Calu3 (cell line): ENCODE data around the gene PRSS58. TPM values are rescaled to one million over a fixed set of nuclear protein-coding genes. Genes with fewer than 3 reads are reported as not detected.

Source experiments
- BruUV-seq: library from RNA; stranded (reverse); fragments of 400-500 nt; replicated peaks from 2 replicates; lab custom pipeline; 2021; lab: Mats Ljungman, UMichigan
- CTCF ChIA-PET: fragments of 300-600 bp; sonication (Branson Sonifier 250); formaldehyde crosslinking; loops from one replicate; lab custom pipeline; 2022; ENCODE audit warnings: antibody characterized with exemption; lab: Charles Lee
- DNase-seq: peaks from one replicate; pipeline ENCODE4 v3.0.0; 2022
- H3K27ac Mint-ChIP-seq: one replicate; pipeline ENCODE4 v1.8.0; 2022; ENCODE audit warnings: mixed read lengths; ENCODE audit not compliant: unreplicated experiment
- H3K27me3 Mint-ChIP-seq: one replicate; pipeline ENCODE4 v1.8.0; 2022; ENCODE audit warnings: mixed read lengths; ENCODE audit not compliant: unreplicated experiment
- H3K36me3 Mint-ChIP-seq: one replicate; pipeline ENCODE4 v1.8.0; 2022; ENCODE audit warnings: mild to moderate bottlenecking, moderate library complexity, mixed read lengths; ENCODE audit not compliant: insufficient read depth, unreplicated experiment
- H3K4me1 Mint-ChIP-seq: one replicate; pipeline ENCODE4 v1.8.0; 2022; ENCODE audit warnings: mild to moderate bottlenecking, low read depth, mixed read lengths; ENCODE audit not compliant: unreplicated experiment
- H3K4me3 Mint-ChIP-seq: one replicate; pipeline ENCODE4 v1.8.0; 2022; ENCODE audit warnings: mild to moderate bottlenecking, low read depth, moderate library complexity, mixed read lengths; ENCODE audit not compliant: unreplicated experiment
- H3K9me3 Mint-ChIP-seq: one replicate; pipeline ENCODE4 v1.8.0; 2022; ENCODE audit warnings: low read depth, mixed read lengths; ENCODE audit not compliant: unreplicated experiment
- intact Hi-C: fragments of 100-400 bp; cut with micrococcal nuclease; formaldehyde crosslinking; loops from one replicate; pipeline ENCODE4 v1.10.0; 2022; ENCODE audit not compliant: unreplicated experiment
- total RNA-seq: library from RNA; stranded (reverse); gene quantifications from 2 replicates; pipeline ENCODE4 v1.2.3, GENCODE V29; 2022
- TF ChIP-seq, protein P1 (sequence below): fragments of 200-600 bp; IDR thresholded peaks from one replicate; pipeline ENCODE4 v1.8.0; 2022; ENCODE audit warnings: antibody characterized with exemption; ENCODE audit not compliant: unreplicated experiment

PRSS58 gene
- total RNA-seq, 1 experiment from 2014 or later = not detected

DNA sequence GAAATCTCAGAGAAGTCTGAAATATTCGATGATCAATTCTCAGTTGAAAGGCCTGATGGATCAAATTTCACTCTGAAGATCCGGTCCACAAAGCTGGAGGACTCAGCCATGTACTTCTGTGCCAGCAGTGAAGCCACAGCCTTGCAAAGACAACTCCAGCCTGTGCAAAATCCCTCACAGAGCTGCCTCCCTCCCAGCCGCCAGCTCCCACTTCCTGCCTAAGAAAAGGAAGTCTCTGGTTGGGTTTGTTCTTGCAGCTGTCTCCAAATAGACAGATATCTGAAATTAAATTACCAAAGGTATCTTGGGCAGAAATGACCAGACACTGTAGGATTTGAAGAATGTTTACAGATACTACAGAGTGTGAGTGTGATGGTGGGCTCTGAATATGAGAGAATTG lies 43.4 kb upstream of the PRSS58 start:
- CTCF ChIA-PET = interaction anchor here (0.7 kb wide), 1 partner anchor 16 kb away, joined by 3 read pairs; no protein-coding TSS in a partner anchor
- H3K36me3 Mint-ChIP-seq = no peaks in the 10 kb centered on the region
- TF ChIP-seq, protein P1, sequence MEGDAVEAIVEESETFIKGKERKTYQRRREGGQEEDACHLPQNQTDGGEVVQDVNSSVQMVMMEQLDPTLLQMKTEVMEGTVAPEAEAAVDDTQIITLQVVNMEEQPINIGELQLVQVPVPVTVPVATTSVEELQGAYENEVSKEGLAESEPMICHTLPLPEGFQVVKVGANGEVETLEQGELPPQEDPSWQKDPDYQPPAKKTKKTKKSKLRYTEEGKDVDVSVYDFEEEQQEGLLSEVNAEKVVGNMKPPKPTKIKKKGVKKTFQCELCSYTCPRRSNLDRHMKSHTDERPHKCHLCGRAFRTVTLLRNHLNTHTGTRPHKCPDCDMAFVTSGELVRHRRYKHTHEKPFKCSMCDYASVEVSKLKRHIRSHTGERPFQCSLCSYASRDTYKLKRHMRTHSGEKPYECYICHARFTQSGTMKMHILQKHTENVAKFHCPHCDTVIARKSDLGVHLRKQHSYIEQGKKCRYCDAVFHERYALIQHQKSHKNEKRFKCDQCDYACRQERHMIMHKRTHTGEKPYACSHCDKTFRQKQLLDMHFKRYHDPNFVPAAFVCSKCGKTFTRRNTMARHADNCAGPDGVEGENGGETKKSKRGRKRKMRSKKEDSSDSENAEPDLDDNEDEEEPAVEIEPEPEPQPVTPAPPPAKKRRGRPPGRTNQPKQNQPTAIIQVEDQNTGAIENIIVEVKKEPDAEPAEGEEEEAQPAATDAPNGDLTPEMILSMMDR = no peak
- intact Hi-C loops = no loop called here
- BruUV-seq = no TSS peak
- H3K9me3 Mint-ChIP-seq = no peaks in the 10 kb centered on the region
- no peak overlapping the region for H3K4me3 Mint-ChIP-seq
- no peak for DNase-seq
- H3K27me3 Mint-ChIP-seq = peaks cover 83% of the 10 kb centered on the region
- H3K4me1 Mint-ChIP-seq = no peaks in the 10 kb centered on the region
- H3K27ac Mint-ChIP-seq = no peak overlapping the region

DNA sequence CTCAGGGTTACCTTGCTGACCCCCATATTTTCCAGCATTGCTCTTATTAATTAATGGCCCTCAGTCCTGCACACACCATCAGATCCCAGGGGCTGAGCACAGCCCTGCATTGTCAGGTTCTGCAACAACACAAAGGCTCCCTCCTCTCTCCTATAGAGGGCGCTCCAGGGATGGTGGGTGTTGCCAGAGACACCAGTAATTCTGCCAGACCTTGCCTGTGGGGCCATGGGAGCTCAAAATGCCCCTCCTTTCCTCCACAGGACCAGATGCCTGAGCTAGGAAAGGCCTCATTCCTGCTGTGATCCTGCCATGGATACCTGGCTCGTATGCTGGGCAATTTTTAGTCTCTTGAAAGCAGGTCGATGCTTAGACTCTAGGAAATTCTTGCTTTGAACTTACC lies 42.8 kb upstream of the PRSS58 start:
- CTCF ChIA-PET = no interaction called here
- H3K4me3 Mint-ChIP-seq = no peak overlapping the region
- no peaks in the 10 kb centered on the region for H3K36me3 Mint-ChIP-seq
- no TSS peak for BruUV-seq
- no peaks in the 10 kb centered on the region for H3K4me1 Mint-ChIP-seq
- peak; percentile 33 for DNase-seq
- peaks cover 83% of the 10 kb centered on the region for H3K27me3 Mint-ChIP-seq
- TF ChIP-seq, protein P1 = no peak
- no peaks in the 10 kb centered on the region for H3K9me3 Mint-ChIP-seq
- no peak overlapping the region for H3K27ac Mint-ChIP-seq
- intact Hi-C loops = no loop called here

DNA sequence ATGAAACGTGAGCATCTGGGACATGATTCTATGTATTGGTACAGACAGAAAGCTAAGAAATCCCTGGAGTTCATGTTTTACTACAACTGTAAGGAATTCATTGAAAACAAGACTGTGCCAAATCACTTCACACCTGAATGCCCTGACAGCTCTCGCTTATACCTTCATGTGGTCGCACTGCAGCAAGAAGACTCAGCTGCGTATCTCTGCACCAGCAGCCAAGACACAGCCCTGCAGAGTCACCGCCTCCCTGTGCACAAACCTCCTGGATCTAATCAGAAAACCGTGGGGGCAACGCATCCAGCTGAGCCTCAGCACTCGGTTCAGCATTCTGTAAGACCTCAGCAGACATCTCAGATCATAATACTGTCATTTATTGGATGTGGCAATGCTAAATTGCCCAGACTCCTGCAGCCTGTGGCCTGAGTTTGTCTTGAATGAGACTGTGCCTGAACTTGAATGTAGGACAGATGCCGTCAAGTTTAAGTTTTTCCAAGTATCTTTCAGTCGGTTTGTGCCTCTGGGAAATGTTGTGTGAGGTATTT lies 41.5 kb upstream of the PRSS58 start:
- no peaks in the 10 kb centered on the region for H3K36me3 Mint-ChIP-seq
- no peak for DNase-seq
- peaks cover 88% of the 10 kb centered on the region for H3K27me3 Mint-ChIP-seq
- TF ChIP-seq, protein P1 = no peak
- H3K9me3 Mint-ChIP-seq = no peaks in the 10 kb centered on the region
- BruUV-seq = no TSS peak
- intact Hi-C loops = no loop called here
- H3K27ac Mint-ChIP-seq = no peak overlapping the region
- CTCF ChIA-PET = interaction anchor here (0.8 kb wide), 1 partner anchor 323 kb away, joined by 4 read pairs; no protein-coding TSS in a partner anchor
- no peak overlapping the region for H3K4me3 Mint-ChIP-seq
- H3K4me1 Mint-ChIP-seq = no peaks in the 10 kb centered on the region

DNA sequence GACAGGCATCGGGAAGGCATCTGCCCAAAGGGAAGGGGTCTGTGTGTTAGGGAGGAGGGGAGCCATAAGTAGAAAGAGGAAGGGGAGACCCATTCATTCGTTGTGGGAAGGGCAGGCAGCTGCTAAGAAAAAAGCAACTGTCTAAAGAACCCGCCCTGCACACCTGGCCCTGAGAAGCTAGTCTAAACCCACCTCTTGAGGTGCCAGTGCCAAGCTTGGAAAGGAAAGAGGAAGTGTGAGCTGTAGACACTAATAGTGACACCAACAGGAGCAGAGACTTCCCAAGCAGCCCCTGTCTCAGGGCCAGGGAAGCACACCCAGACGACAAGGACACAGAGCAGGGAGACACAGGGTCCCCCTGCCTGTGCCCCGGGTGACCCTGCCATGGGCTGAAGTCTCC lies 40.8 kb upstream of the PRSS58 start:
- CTCF ChIA-PET = no interaction called here
- no peak overlapping the region for H3K4me3 Mint-ChIP-seq
- H3K9me3 Mint-ChIP-seq = peaks cover 3% of the 10 kb centered on the region
- peaks cover 88% of the 10 kb centered on the region for H3K27me3 Mint-ChIP-seq
- H3K4me1 Mint-ChIP-seq = no peaks in the 10 kb centered on the region
- TF ChIP-seq, protein P1 = no peak
- no peak for DNase-seq
- BruUV-seq = no TSS peak
- H3K36me3 Mint-ChIP-seq = no peaks in the 10 kb centered on the region
- no peak overlapping the region for H3K27ac Mint-ChIP-seq
- intact Hi-C loops = no loop called here
